HCT116 (cell line): ENCODE measurements around the gene NUDC. TPM values are rescaled to one million over a fixed set of nuclear protein-coding genes. Genes with fewer than 3 reads are reported as not detected.

Experiments
- ATAC-seq: fragments of 200-7000 bp; cut with Tn5 transposase; 2 replicates; pipeline ENCODE4 v1.9.1; 2020; ENCODE audit warnings: mild to moderate bottlenecking, moderate library complexity
- BruUV-seq: library from RNA; stranded (reverse); fragments of 400-500 nt; replicated peaks from 2 replicates; lab custom pipeline; 2021; lab: Mats Ljungman, UMichigan
- CTCF ChIA-PET: fragments of 300-600 bp; sonication (Branson Sonifier 250); formaldehyde crosslinking; loops from one replicate; lab custom pipeline; 2021; ENCODE audit warnings: antibody characterized with exemption; lab: Charles Lee
- POLR2A ChIA-PET: fragments of 300-600, 350-600 bp; sonication (Branson Sonifier 250); formaldehyde crosslinking; loops from one replicate; lab custom pipeline; 2021; ENCODE audit warnings: antibody characterized with exemption; lab: Charles Lee
- RAD21 ChIA-PET, 2 experiments: fragments of 300-600 bp; sonication (Branson Sonifier 250); formaldehyde crosslinking; loops; one replicate each; lab custom pipeline; 2023; ENCODE audit warnings: low total read pairs in 2 of 2; ENCODE audit not compliant: uncharacterized antibody in 2 of 2, unreplicated experiment in 2 of 2, low non-redundant PET in 1 of 2; lab: Charles Lee
- DNase-seq: peaks from one replicate; pipeline ENCODE4 v3.0.0-alpha.2; 2010; ENCODE audit warnings: low read depth, low spot score
- H2AFZ ChIP-seq: fragments of 200-600 bp; shearing (Covaris generic), sonication (generic); 2 replicates; pipeline ENCODE4 v1.6.1; 2017; ENCODE audit warnings: low read depth, mixed run types, mixed read lengths, antibody characterized with exemption, low read length; ENCODE audit not compliant: poor library complexity, severe bottlenecking
- H3K27ac ChIP-seq: 2 replicates; pipeline ENCODE4 v1.5.1; 2012; ENCODE audit warnings: low read depth, low read length
- H3K27me3 ChIP-seq: fragments of 200-600 bp; sonication (generic); 2 replicates; pipeline ENCODE4 v1.6.1; 2016; ENCODE audit warnings: mixed run types, low read length, mixed read lengths; ENCODE audit not compliant: insufficient read depth
- H3K36me3 ChIP-seq, 2 experiments: fragments of 200-500 bp in 1 of 2; fragments of 200-600 bp in 1 of 2; sonication (Bioruptor generic) in 1 of 2; sonication (generic) in 1 of 2; 2 replicates each; pipeline versions ENCODE4 v1.5.1 to v1.6.1; 2014 to 2016; ENCODE audit warnings: low read length in 2 of 2, inconsistent platforms in 1 of 2, mixed read lengths in 1 of 2, mixed run types in 1 of 2; ENCODE audit not compliant: insufficient read depth in 2 of 2, control insufficient read depth in 1 of 2
- H3K4me1 ChIP-seq, 2 experiments: fragments of 200-600 bp in 1 of 2; sonication (generic) in 1 of 2; 2 replicates each; pipeline versions ENCODE4 v1.5.1 to v1.6.1; 2012 to 2017; ENCODE audit warnings: low read length in 2 of 2, inconsistent platforms in 1 of 2, mild to moderate bottlenecking in 1 of 2, mixed read lengths in 1 of 2, mixed run types in 1 of 2, moderate library complexity in 1 of 2; ENCODE audit not compliant: insufficient read depth in 2 of 2, control insufficient read depth in 1 of 2
- H3K4me2 ChIP-seq: fragments of 200-600 bp; sonication (generic); 2 replicates; pipeline ENCODE4 v1.6.1; 2017; ENCODE audit warnings: mixed run types, low read length, mixed read lengths
- H3K4me3 ChIP-seq, 2 experiments: fragments of 200-600 bp in 1 of 2; sonication (generic) in 1 of 2; replicated peaks in 1 of 2; 2 replicates each; pipeline ENCODE4 v1.5.1; 2011 to 2016; ENCODE audit warnings: low read length in 2 of 2, control low read depth in 1 of 2, low read depth in 1 of 2, mild to moderate bottlenecking in 1 of 2, mixed read lengths in 1 of 2, mixed run types in 1 of 2
- H3K79me2 ChIP-seq: fragments of 200-600 bp; sonication (generic); 2 replicates; pipeline ENCODE4 v1.6.1; 2017; ENCODE audit warnings: mild to moderate bottlenecking, mixed run types, low read length, moderate library complexity, mixed read lengths; ENCODE audit not compliant: insufficient read depth
- H3K9ac ChIP-seq: fragments of 200-600 bp; sonication (generic); 2 replicates; pipeline ENCODE4 v1.6.1; 2016; ENCODE audit warnings: low read length, mixed read lengths
- H3K9me2 ChIP-seq: fragments of 200-600 bp; sonication (generic), shearing (Covaris generic); 2 replicates; pipeline ENCODE4 v1.6.1; 2017; ENCODE audit warnings: mixed run types, mild to moderate bottlenecking, moderate library complexity; ENCODE audit not compliant: insufficient read depth
- H3K9me3 ChIP-seq, 2 experiments: fragments of 200-500 bp in 1 of 2; fragments of 200-600 bp in 1 of 2; sonication (Bioruptor generic) in 1 of 2; sonication (generic) in 1 of 2; 2 replicates each; pipeline ENCODE4 v1.6.1; 2014 to 2017; ENCODE audit warnings: low read length in 2 of 2, mixed read lengths in 2 of 2, inconsistent platforms in 1 of 2, low read depth in 1 of 2, mild to moderate bottlenecking in 1 of 2, mixed run types in 1 of 2, moderate library complexity in 1 of 2; ENCODE audit not compliant: control insufficient read depth in 1 of 2, insufficient read depth in 1 of 2
- H4K20me1 ChIP-seq: fragments of 200-600 bp; sonication (generic), shearing (Covaris generic); 2 replicates; pipeline ENCODE4 v1.6.1; 2017; ENCODE audit warnings: mixed run types, mild to moderate bottlenecking, moderate library complexity; ENCODE audit not compliant: insufficient read depth
- ATF3 ChIP-seq: IDR thresholded peaks from 2 replicates; pipeline ENCODE4 v1.6.1; 2012
- CBX3 ChIP-seq: IDR thresholded peaks from 2 replicates; pipeline ENCODE4 v1.6.1; 2012; ENCODE audit warnings: low read depth
- CEBPB ChIP-seq: IDR thresholded peaks from 2 replicates; pipeline ENCODE4 v1.6.1; 2012; ENCODE audit warnings: low read depth
- CTCF ChIP-seq, 3 experiments: fragments of 200-600 bp in 1 of 3; sonication (generic) in 1 of 3; IDR thresholded peaks in 2 of 3; conservative IDR thresholded peaks in 1 of 3; 2 replicates each; pipeline ENCODE4 v1.5.1; 2012 to 2017; ENCODE audit warnings: low read depth in 2 of 3, low read length in 2 of 3, antibody characterized with exemption in 1 of 3, borderline replicate concordance in 1 of 3, control low read depth in 1 of 3, mild to moderate bottlenecking in 1 of 3, mixed read lengths in 1 of 3, mixed run types in 1 of 3, moderate library complexity in 1 of 3; ENCODE audit not compliant: insufficient read depth in 1 of 3
- ELF1 ChIP-seq: IDR thresholded peaks from 2 replicates; pipeline ENCODE4 v1.6.1; 2012; ENCODE audit warnings: low read depth, borderline replicate concordance
- EZH2phosphoT487 ChIP-seq: fragments of 200-600 bp; IDR thresholded peaks from 2 replicates; pipeline ENCODE4 v1.6.1; 2018; ENCODE audit warnings: antibody characterized with exemption, borderline replicate concordance
- FOSL1 ChIP-seq: IDR thresholded peaks from 2 replicates; pipeline ENCODE4 v1.6.1; 2012; ENCODE audit warnings: low read depth
- JUND ChIP-seq: IDR thresholded peaks from 2 replicates; pipeline ENCODE4 v1.6.1; 2012
- MAX ChIP-seq: IDR thresholded peaks from 2 replicates; pipeline ENCODE4 v1.6.1; 2012
- POLR2A ChIP-seq: IDR thresholded peaks from 2 replicates; pipeline ENCODE4 v1.7.0; 2011; ENCODE audit warnings: borderline replicate concordance; ENCODE audit not compliant: insufficient read depth, insufficient read length; ENCODE audit errors: extremely low read depth
- POLR2AphosphoS5 ChIP-seq: IDR thresholded peaks from 2 replicates; pipeline ENCODE4 v1.6.1; 2011; ENCODE audit warnings: mild to moderate bottlenecking, low read depth, low read length, moderate library complexity
- RAD21 ChIP-seq: IDR thresholded peaks from 2 replicates; pipeline ENCODE4 v1.6.1; 2012; ENCODE audit warnings: low read depth, mild to moderate bottlenecking
- SIN3A ChIP-seq: IDR thresholded peaks from 2 replicates; pipeline ENCODE4 v1.6.1; 2012; ENCODE audit warnings: low read depth
- SRF ChIP-seq: IDR thresholded peaks from 2 replicates; pipeline ENCODE4 v1.6.1; 2012; ENCODE audit warnings: low read depth
- TCF7L2 ChIP-seq: IDR thresholded peaks from 2 replicates; pipeline ENCODE4 v1.7.0; 2011; ENCODE audit warnings: borderline replicate concordance, inconsistent platforms; ENCODE audit not compliant: insufficient read depth, insufficient read length; ENCODE audit errors: extremely low read depth
- YY1 ChIP-seq: IDR thresholded peaks from 2 replicates; pipeline ENCODE4 v1.6.1; 2011; ENCODE audit warnings: low read length, low read depth, moderate library complexity, mild to moderate bottlenecking; ENCODE audit not compliant: insufficient replicate concordance; ENCODE audit errors: extremely low read depth
- ZBTB33 ChIP-seq: IDR thresholded peaks from 2 replicates; pipeline ENCODE4 v1.6.1; 2011; ENCODE audit warnings: mild to moderate bottlenecking, low read length, moderate library complexity; ENCODE audit not compliant: insufficient replicate concordance; ENCODE audit errors: extremely low read depth
- intact Hi-C: fragments of 100-400 bp; cut with micrococcal nuclease; formaldehyde crosslinking; loops from 2 replicates; pipeline ENCODE4 v1.10.0; 2022
- total RNA-seq: library from RNA; stranded (reverse); gene quantifications from one replicate; pipeline ENCODE4 v1.2.1, GENCODE V29; 2021; ENCODE audit not compliant: unreplicated experiment

The NUDC gene
- total RNA-seq, 1 experiment from 2014 or later: 119 TPM

- ATAC-seq (no peak), DNase-seq (no peak)
- H3K9me2 ChIP-seq: no peaks in the 10 kb centered on the region
- ChIA-PET POLR2A (interaction anchor here (0.6 kb wide), 1 partner anchor 30 kb away, joined by 3 read pairs; no protein-coding TSS in a partner anchor), RAD21 (no interaction called here), CTCF (no interaction called here)
- peaks cover 7 to 30% of the 10 kb centered on the region in 2 experiments; a peak in 3 of 4 replicates for H3K4me1 ChIP-seq
- H3K4me3 ChIP-seq: no peak overlapping the region
- BruUV-seq: no TSS peak
- H3K9me3 ChIP-seq: no peaks in the 10 kb centered on the region
- peak overlapping the region; percentile 97 for H3K4me2 ChIP-seq
- peaks cover 30% of the 10 kb centered on the region for H3K79me2 ChIP-seq
- no peaks in the 10 kb centered on the region for H3K27me3 ChIP-seq
- no peak overlapping the region for H3K27ac ChIP-seq
- TF ChIP-seq RAD21 (no peak), CEBPB (peak; percentile 7; the same call in 1 of the 2 replicates)
- H2AFZ ChIP-seq: no peak overlapping the region
- no peak overlapping the region for H3K9ac ChIP-seq
- no peaks in the 10 kb centered on the region for H3K36me3 ChIP-seq
- no peaks in the 10 kb centered on the region for H4K20me1 ChIP-seq
- intact Hi-C loops: loop anchor here (2.0 kb wide), 1 partner anchor 29 kb away; no protein-coding TSS in a partner anchor
Measured at GRCh38 chr1:26961826-26962225, 40.3 kb downstream of the NUDC start.

- BruUV-seq: no TSS peak
- Histone ChIP-seq H3K27me3 (no peaks in the 10 kb centered on the region), H3K9me2 (no peaks in the 10 kb centered on the region), H3K4me1 (peaks cover 0 to 41% of the 10 kb centered on the region in 2 experiments; a peak in 2 of 4 replicates), H3K36me3 (no peaks in the 10 kb centered on the region), H3K27ac (no peak overlapping the region), H4K20me1 (no peaks in the 10 kb centered on the region), H3K9ac (no peak overlapping the region), H3K4me2 (no peak overlapping the region), H3K9me3 (no peaks in the 10 kb centered on the region), H2AFZ (no peak overlapping the region), H3K4me3 (no peak overlapping the region), H3K79me2 (no peaks in the 10 kb centered on the region)
- RAD21 ChIA-PET: no interaction called here
- intact Hi-C loops: loop anchor here (5.0 kb wide), 1 partner anchor 82 kb away; no protein-coding TSS in a partner anchor
- DNase-seq: no peak
- CTCF ChIA-PET: no interaction called here
- ATAC-seq: no peak
- POLR2A ChIA-PET: no interaction called here
- TF ChIP-seq ATF3: no peak
- TF ChIP-seq POLR2AphosphoS5: no peak
- TF ChIP-seq JUND: no peak
- no peak for TF ChIP-seq SRF
- TF ChIP-seq RAD21: no peak
- no peak for TF ChIP-seq FOSL1
- no peak for TF ChIP-seq CEBPB
- TF ChIP-seq TCF7L2: no peak
- TF ChIP-seq SIN3A: no peak
- no peak for TF ChIP-seq ELF1
- no peak for TF ChIP-seq YY1
- no peak for TF ChIP-seq POLR2A
- TF ChIP-seq CBX3: no peak
- no peak for TF ChIP-seq EZH2phosphoT487
- TF ChIP-seq MAX: no peak
- no peak for TF ChIP-seq ZBTB33
- TF ChIP-seq CTCF (IDR thresholded peaks at IDR 0.05 in 2 of 3, conservative IDR thresholded peaks at IDR 0.05 in 1 of 3; ENCODE audit: borderline replicate concordance in 1 of 3, insufficient read depth in 1 of 3, low read depth in 2 of 3, low read length in 2 of 3): no peak
Measured at GRCh38 chr1:26965213-26965612, 43.7 kb downstream of the NUDC start.
